H9 (cell line): ENCODE results near the gene ABCG5. TPM values are rescaled to one million over a fixed set of nuclear protein-coding genes. Genes with fewer than 3 reads are reported as not detected.

Experiments used
- DNase-seq: peaks from one replicate; pipeline ENCODE4 v3.0.0-alpha.2; 2017
- H2AFZ ChIP-seq: one replicate; pipeline ENCODE4 v1.6.1; 2013; ENCODE audit warnings: mild to moderate bottlenecking, low read length, control low read depth, moderate library complexity
- H2AK5ac ChIP-seq: 2 replicates; pipeline ENCODE4 v1.6.1; 2013; ENCODE audit warnings: low read length, control low read depth, mixed read lengths; ENCODE audit not compliant: insufficient read length
- H2BK120ac ChIP-seq: one replicate; pipeline ENCODE4 v1.6.1; 2013; ENCODE audit warnings: low read depth, mild to moderate bottlenecking, low read length, control low read depth, inconsistent platforms; ENCODE audit not compliant: poor library complexity, severe bottlenecking
- H2BK12ac ChIP-seq: 2 replicates; pipeline ENCODE4 v1.6.1; 2013; ENCODE audit warnings: low read length, control low read depth, mixed read lengths, low read depth; ENCODE audit not compliant: insufficient read length
- H2BK15ac ChIP-seq: 2 replicates; pipeline ENCODE4 v1.6.1; 2013; ENCODE audit warnings: low read depth, low read length, control low read depth
- H2BK20ac ChIP-seq: one replicate; pipeline ENCODE4 v1.6.1; 2013; ENCODE audit warnings: low read depth, mild to moderate bottlenecking, low read length, control low read depth, inconsistent platforms; ENCODE audit not compliant: poor library complexity, severe bottlenecking
- H2BK5ac ChIP-seq: 2 replicates; pipeline ENCODE4 v1.6.1; 2013; ENCODE audit warnings: low read length, control low read depth, mixed read lengths; ENCODE audit not compliant: insufficient read length
- H3K14ac ChIP-seq: 2 replicates; pipeline ENCODE4 v1.6.1; 2013; ENCODE audit warnings: low read length, control low read depth; ENCODE audit not compliant: insufficient read depth
- H3K18ac ChIP-seq: 2 replicates; pipeline ENCODE4 v1.6.1; 2013; ENCODE audit warnings: low read depth, mild to moderate bottlenecking, mixed read lengths, low read length, control low read depth; ENCODE audit not compliant: insufficient read length
- H3K23ac ChIP-seq: 2 replicates; pipeline ENCODE4 v1.6.1; 2013; ENCODE audit warnings: low read length, control low read depth, mixed read lengths, low read depth; ENCODE audit not compliant: insufficient read length
- H3K23me2 ChIP-seq: 2 replicates; pipeline ENCODE4 v1.6.1; 2013; ENCODE audit warnings: low read depth, mild to moderate bottlenecking, mixed read lengths, low read length, control low read depth; ENCODE audit not compliant: insufficient read length, poor library complexity, severe bottlenecking
- H3K27ac ChIP-seq: 2 replicates; pipeline ENCODE4 v1.5.1; 2013; ENCODE audit warnings: low read length, control low read depth, mixed read lengths, low read depth; ENCODE audit not compliant: insufficient read length
- H3K27me3 ChIP-seq: 2 replicates; pipeline ENCODE4 v1.6.1; 2013; ENCODE audit warnings: low read length, control low read depth, inconsistent platforms; ENCODE audit not compliant: insufficient read depth
- H3K4ac ChIP-seq: 2 replicates; pipeline ENCODE4 v1.6.1; 2013; ENCODE audit warnings: low read depth, mild to moderate bottlenecking, control low read depth, inconsistent platforms, low read length, moderate library complexity
- H3K4me1 ChIP-seq: 2 replicates; pipeline ENCODE4 v1.6.1; 2013; ENCODE audit warnings: low read length, control low read depth, inconsistent platforms; ENCODE audit not compliant: insufficient read depth
- H3K4me2 ChIP-seq: 2 replicates; pipeline ENCODE4 v1.6.1; 2013; ENCODE audit warnings: low read length, control low read depth, mixed read lengths; ENCODE audit not compliant: insufficient read length, insufficient read depth
- H3K56ac ChIP-seq: 2 replicates; pipeline ENCODE4 v1.6.1; 2013; ENCODE audit warnings: low read depth, mild to moderate bottlenecking, mixed read lengths, low read length, control low read depth; ENCODE audit not compliant: insufficient read length
- H3K79me1 ChIP-seq: 2 replicates; pipeline ENCODE4 v1.6.1; 2013; ENCODE audit warnings: low read depth, mild to moderate bottlenecking, moderate library complexity, low read length, control low read depth, inconsistent platforms; ENCODE audit not compliant: insufficient read depth, poor library complexity, severe bottlenecking
- H3K79me2 ChIP-seq: 2 replicates; pipeline ENCODE4 v1.6.1; 2013; ENCODE audit warnings: low read length, control low read depth, inconsistent platforms; ENCODE audit not compliant: insufficient read depth
- H3K9ac ChIP-seq: 2 replicates; pipeline ENCODE4 v1.6.1; 2013; ENCODE audit warnings: low read length, control low read depth, mixed read lengths; ENCODE audit not compliant: insufficient read length; ENCODE audit errors: extremely low read depth
- H3K9me3 ChIP-seq: one replicate; pipeline ENCODE4 v1.6.1; 2013; ENCODE audit warnings: low read depth, low read length, inconsistent platforms; ENCODE audit not compliant: control insufficient read depth
- H3T11ph ChIP-seq: one replicate; pipeline ENCODE4 v1.6.1; 2013; ENCODE audit warnings: mild to moderate bottlenecking, low read length, control low read depth, inconsistent platforms
- H4K20me1 ChIP-seq: one replicate; pipeline ENCODE4 v1.6.1; 2013; ENCODE audit not compliant: control insufficient read depth, insufficient read length, insufficient read depth
- H4K5ac ChIP-seq: 2 replicates; pipeline ENCODE4 v1.6.1; 2013; ENCODE audit warnings: low read depth, mild to moderate bottlenecking, mixed read lengths, low read length, control low read depth; ENCODE audit not compliant: insufficient read length
- H4K8ac ChIP-seq: replicated peaks from 2 replicates; pipeline ENCODE4 v1.6.1; 2013; ENCODE audit warnings: low read length, control low read depth, mixed read lengths, low read depth; ENCODE audit not compliant: insufficient read length
- H4K91ac ChIP-seq: 2 replicates; pipeline ENCODE4 v1.6.1; 2013; ENCODE audit warnings: low read depth, mild to moderate bottlenecking, moderate library complexity, mixed read lengths, low read length, control low read depth; ENCODE audit not compliant: insufficient read length
- H3K27ac Mint-ChIP-seq, 3 experiments: 2 replicates in 2 of 3; 3 replicates in 1 of 3; pipeline ENCODE4 v1.8.0; 2020 to 2021; ENCODE audit warnings: mixed read lengths in 3 of 3, mild to moderate bottlenecking in 1 of 3, moderate library complexity in 1 of 3
- H3K27me3 Mint-ChIP-seq: 2 replicates; pipeline ENCODE4 v1.8.0; 2021; ENCODE audit warnings: low read depth, mild to moderate bottlenecking, moderate library complexity, mixed read lengths
- H3K36me3 Mint-ChIP-seq, 3 experiments: 2 replicates in 2 of 3; 3 replicates in 1 of 3; pipeline ENCODE4 v1.8.0; 2020 to 2021; ENCODE audit warnings: low read depth in 3 of 3, mixed read lengths in 3 of 3; ENCODE audit not compliant: insufficient read depth in 1 of 3
- H3K4me1 Mint-ChIP-seq, 2 experiments: 2 replicates each; pipeline ENCODE4 v1.8.0; 2020; ENCODE audit warnings: mixed read lengths in 2 of 2
- H3K4me3 Mint-ChIP-seq, 2 experiments: 2 replicates in 1 of 2; 3 replicates in 1 of 2; pipeline ENCODE4 v1.8.0; 2020 to 2021; ENCODE audit warnings: mild to moderate bottlenecking in 2 of 2, mixed read lengths in 2 of 2, moderate library complexity in 1 of 2
- H3K9me3 Mint-ChIP-seq, 2 experiments: 2 replicates in 1 of 2; 3 replicates in 1 of 2; pipeline ENCODE4 v1.8.0; 2020; ENCODE audit warnings: mild to moderate bottlenecking in 2 of 2, mixed read lengths in 2 of 2, moderate library complexity in 1 of 2
- CTCF ChIP-seq: fragments of 200-600 bp; sonication (generic); conservative IDR thresholded peaks from 3 replicates; pipeline ENCODE4 v1.8.0; 2021; ENCODE audit warnings: antibody characterized with exemption, mild to moderate bottlenecking
- WGBS: extraction: QIAGEN DNeasy Blood & Tissue Kit; methylation state at CpG from one replicate; pipeline ENCODE4 v1.1.7; 2013; ENCODE audit warnings: missing lambda C conversion rate, low lambda C conversion rate, mixed read lengths; ENCODE audit not compliant: insufficient read length; ENCODE audit errors: extremely low coverage; 5-methylcytosine and 5-hydroxymethylcytosine counted together
- total RNA-seq: library from RNA; stranded (reverse); gene quantifications from 2 replicates; pipeline ENCODE4 v1.2.1, GENCODE V29; 2021

The ABCG5 gene
- total RNA-seq, 1 experiment from 2014 or later, result not detected

- Mint-ChIP-seq H3K36me3 (no peaks in the 10 kb centered on the region), H3K4me1 (no peaks in the 10 kb centered on the region; a peak in 1 of 4 replicates), H3K4me3 (no peak overlapping the region), H3K27ac (no peak overlapping the region), H3K9me3 (no peaks in the 10 kb centered on the region), H3K27me3 (no peaks in the 10 kb centered on the region)
- H3K79me1 ChIP-seq, result no peaks in the 10 kb centered on the region
- no peak overlapping the region for H3K9ac ChIP-seq
- no peak overlapping the region for H3K18ac ChIP-seq
- DNase-seq, result no peak
- TF ChIP-seq CTCF, result no peak
- no peaks in the 10 kb centered on the region for H3K27me3 ChIP-seq
- H3K4me2 ChIP-seq, result no peak overlapping the region
- H2BK15ac ChIP-seq, result no peak overlapping the region
- H2BK12ac ChIP-seq, result no peak overlapping the region
- WGBS, result no CpG with 5 or more reads among the region's 1 CpG
- no peak overlapping the region for H3K14ac ChIP-seq
- no peak overlapping the region for H2BK5ac ChIP-seq
- H3K27ac ChIP-seq, result no peak overlapping the region
- no peak overlapping the region for H3K56ac ChIP-seq
- no peak overlapping the region for H4K91ac ChIP-seq
- H3K23me2 ChIP-seq, result no peaks in the 10 kb centered on the region
- H4K5ac ChIP-seq, result no peak overlapping the region
- H2AK5ac ChIP-seq, result no peak overlapping the region
- no peak overlapping the region for H2AFZ ChIP-seq
- H2BK120ac ChIP-seq, result no peak overlapping the region
- H3K79me2 ChIP-seq, result no peaks in the 10 kb centered on the region
- H2BK20ac ChIP-seq, result no peak overlapping the region
- H3K4me1 ChIP-seq, result no peaks in the 10 kb centered on the region
- H4K8ac ChIP-seq, result no peak overlapping the region
- H3T11ph ChIP-seq, result no peak overlapping the region
- H3K23ac ChIP-seq, result no peak overlapping the region
- H4K20me1 ChIP-seq, result no peaks in the 10 kb centered on the region
- H3K9me3 ChIP-seq, result no peaks in the 10 kb centered on the region
- no peak overlapping the region for H3K4ac ChIP-seq
These were observed 74.4 kb downstream of the ABCG5 start for GRCh38 chr2:43764086-43764705.
